ENCODE results near the gene KLF1.

KLF1 gene

DNA sequence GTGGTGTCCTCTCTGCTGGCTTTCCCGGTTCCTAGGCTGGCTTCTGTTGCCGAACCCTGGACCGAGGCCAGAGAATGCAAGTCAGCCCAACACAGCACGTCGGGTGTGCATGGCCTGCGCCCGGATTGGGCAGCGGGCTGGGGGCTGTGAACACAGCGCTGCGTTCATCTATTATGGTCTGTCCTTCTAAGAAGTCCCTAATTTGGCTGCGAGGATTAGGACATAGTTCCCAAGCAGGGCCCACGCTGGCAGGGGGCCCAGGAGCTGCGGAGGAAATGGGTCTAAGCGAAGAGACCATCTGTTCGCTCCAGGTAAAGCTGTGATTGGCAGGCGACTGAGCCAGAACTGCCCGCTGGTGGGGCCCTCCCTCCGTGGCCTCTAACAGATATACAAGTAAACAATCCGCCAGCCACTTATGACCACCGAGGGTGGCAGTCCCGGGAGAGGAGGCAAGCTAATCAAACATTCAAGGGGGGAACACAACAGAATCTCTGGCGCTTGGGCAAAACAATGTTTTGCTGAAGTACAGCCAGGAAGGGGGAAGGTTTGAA, 26.1 kb upstream of the KLF1 start (continued):
- TF ChIP-seq ZEB2 (tag by site-specific recombination; IDR thresholded peaks at IDR 0.05) (peak; percentile 82), ZNF302 (tag by site-specific recombination; IDR thresholded peaks at IDR 0.05; ENCODE audit: low read depth) (no peak), ZNF366 (tag by site-specific recombination; conservative IDR thresholded peaks at IDR 0.05) (peak; percentile 48; the same call in 1 of the 2 replicates), OSR2 (tag by site-specific recombination; IDR thresholded peaks at IDR 0.05) (peak; percentile 51), GLIS1 (tag by site-specific recombination; IDR thresholded peaks at IDR 0.05) (peak; percentile 99), FEZF1 (tag by site-specific recombination; IDR thresholded peaks at IDR 0.05) (peak; percentile 88), ZBTB17 (tag by site-specific recombination; IDR thresholded peaks at IDR 0.05) (peak; percentile 98), GLIS2 (tag by site-specific recombination; IDR thresholded peaks at IDR 0.05) (peak; percentile 73), ZNF416 (tag by site-specific recombination; IDR thresholded peaks at IDR 0.05) (no peak), ZBTB8A (tag by site-specific recombination; IDR thresholded peaks at IDR 0.05) (peak; percentile 99), ZNF792 (tag by site-specific recombination; IDR thresholded peaks at IDR 0.05) (no peak), ZNF449 (tag by site-specific recombination; IDR thresholded peaks at IDR 0.05) (peak; percentile 97), ZBTB20 (tag by site-specific recombination; IDR thresholded peaks at IDR 0.05) (peak; percentile 95), PRDM10 (tag by site-specific recombination; IDR thresholded peaks at IDR 0.05) (peak; percentile 87), ZNF350 (tag by site-specific recombination; IDR thresholded peaks at IDR 0.05) (no peak), HIC1 (tag by site-specific recombination; IDR thresholded peaks at IDR 0.05) (0 out of 2 replicates have a peak, but pooled peaks have one; percentile 44), ZNF629 (tag by site-specific recombination; IDR thresholded peaks at IDR 0.05) (peak; percentile 56; the same call in 1 of the 2 replicates), ZIC2 (tag by site-specific recombination; IDR thresholded peaks at IDR 0.05) (peak; percentile 98), ZBTB21 (tag by site-specific recombination; IDR thresholded peaks at IDR 0.05) (0 out of 2 replicates have a peak, but pooled peaks have one; percentile 17), ZFP69B (tag by site-specific recombination; IDR thresholded peaks at IDR 0.05) (peak; percentile 98), YY1 (tag by site-specific recombination; IDR thresholded peaks at IDR 0.05) (0 out of 2 replicates have a peak, but pooled peaks have one; percentile 27)
- TF ChIP-seq, protein P1, sequence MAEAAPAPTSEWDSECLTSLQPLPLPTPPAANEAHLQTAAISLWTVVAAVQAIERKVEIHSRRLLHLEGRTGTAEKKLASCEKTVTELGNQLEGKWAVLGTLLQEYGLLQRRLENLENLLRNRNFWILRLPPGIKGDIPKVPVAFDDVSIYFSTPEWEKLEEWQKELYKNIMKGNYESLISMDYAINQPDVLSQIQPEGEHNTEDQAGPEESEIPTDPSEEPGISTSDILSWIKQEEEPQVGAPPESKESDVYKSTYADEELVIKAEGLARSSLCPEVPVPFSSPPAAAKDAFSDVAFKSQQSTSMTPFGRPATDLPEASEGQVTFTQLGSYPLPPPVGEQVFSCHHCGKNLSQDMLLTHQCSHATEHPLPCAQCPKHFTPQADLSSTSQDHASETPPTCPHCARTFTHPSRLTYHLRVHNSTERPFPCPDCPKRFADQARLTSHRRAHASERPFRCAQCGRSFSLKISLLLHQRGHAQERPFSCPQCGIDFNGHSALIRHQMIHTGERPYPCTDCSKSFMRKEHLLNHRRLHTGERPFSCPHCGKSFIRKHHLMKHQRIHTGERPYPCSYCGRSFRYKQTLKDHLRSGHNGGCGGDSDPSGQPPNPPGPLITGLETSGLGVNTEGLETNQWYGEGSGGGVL (tag by site-specific recombination; IDR thresholded peaks at IDR 0.05), result peak; percentile 81
- TF ChIP-seq, protein P2, sequence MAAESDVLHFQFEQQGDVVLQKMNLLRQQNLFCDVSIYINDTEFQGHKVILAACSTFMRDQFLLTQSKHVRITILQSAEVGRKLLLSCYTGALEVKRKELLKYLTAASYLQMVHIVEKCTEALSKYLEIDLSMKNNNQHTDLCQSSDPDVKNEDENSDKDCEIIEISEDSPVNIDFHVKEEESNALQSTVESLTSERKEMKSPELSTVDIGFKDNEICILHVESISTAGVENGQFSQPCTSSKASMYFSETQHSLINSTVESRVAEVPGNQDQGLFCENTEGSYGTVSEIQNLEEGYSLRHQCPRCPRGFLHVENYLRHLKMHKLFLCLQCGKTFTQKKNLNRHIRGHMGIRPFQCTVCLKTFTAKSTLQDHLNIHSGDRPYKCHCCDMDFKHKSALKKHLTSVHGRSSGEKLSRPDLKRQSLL (tag by site-specific recombination; IDR thresholded peaks at IDR 0.05), result 0 out of 2 replicates have a peak, but pooled peaks have one; percentile 60
- TF ChIP-seq, protein P3, sequence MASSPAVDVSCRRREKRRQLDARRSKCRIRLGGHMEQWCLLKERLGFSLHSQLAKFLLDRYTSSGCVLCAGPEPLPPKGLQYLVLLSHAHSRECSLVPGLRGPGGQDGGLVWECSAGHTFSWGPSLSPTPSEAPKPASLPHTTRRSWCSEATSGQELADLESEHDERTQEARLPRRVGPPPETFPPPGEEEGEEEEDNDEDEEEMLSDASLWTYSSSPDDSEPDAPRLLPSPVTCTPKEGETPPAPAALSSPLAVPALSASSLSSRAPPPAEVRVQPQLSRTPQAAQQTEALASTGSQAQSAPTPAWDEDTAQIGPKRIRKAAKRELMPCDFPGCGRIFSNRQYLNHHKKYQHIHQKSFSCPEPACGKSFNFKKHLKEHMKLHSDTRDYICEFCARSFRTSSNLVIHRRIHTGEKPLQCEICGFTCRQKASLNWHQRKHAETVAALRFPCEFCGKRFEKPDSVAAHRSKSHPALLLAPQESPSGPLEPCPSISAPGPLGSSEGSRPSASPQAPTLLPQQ (tag by site-specific recombination; IDR thresholded peaks at IDR 0.05), result peak; percentile 99
- TF ChIP-seq, protein P4, sequence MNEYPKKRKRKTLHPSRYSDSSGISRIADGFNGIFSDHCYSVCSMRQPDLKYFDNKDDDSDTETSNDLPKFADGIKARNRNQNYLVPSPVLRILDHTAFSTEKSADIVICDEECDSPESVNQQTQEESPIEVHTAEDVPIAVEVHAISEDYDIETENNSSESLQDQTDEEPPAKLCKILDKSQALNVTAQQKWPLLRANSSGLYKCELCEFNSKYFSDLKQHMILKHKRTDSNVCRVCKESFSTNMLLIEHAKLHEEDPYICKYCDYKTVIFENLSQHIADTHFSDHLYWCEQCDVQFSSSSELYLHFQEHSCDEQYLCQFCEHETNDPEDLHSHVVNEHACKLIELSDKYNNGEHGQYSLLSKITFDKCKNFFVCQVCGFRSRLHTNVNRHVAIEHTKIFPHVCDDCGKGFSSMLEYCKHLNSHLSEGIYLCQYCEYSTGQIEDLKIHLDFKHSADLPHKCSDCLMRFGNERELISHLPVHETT (tag by site-specific recombination; IDR thresholded peaks at IDR 0.05), result 0 out of 2 replicates have a peak, but pooled peaks have one; percentile 9

All from HEK293 (cell line).